DOHH2 (cell line): ENCODE measurements around the gene LRMDA.

Experiments
- CTCF ChIP-seq: fragments of 200-600 bp; sonication (generic); IDR thresholded peaks from one replicate; pipeline ENCODE4 v1.5.1; 2014; ENCODE audit warnings: antibody characterized with exemption, mild to moderate bottlenecking, low read depth, low read length; ENCODE audit not compliant: poor library complexity, severe bottlenecking
- EZH2phosphoT487 ChIP-seq: fragments of 200-600 bp; sonication (generic); IDR thresholded peaks from 2 replicates; pipeline ENCODE4 v1.6.1; 2017; ENCODE audit warnings: borderline replicate concordance, mild to moderate bottlenecking, antibody characterized with exemption, low read length, moderate library complexity, mixed read lengths

- TF ChIP-seq EZH2phosphoT487 = no peak
- no peak for TF ChIP-seq CTCF
Measured at GRCh38 chr10:75944061-75944460, 512.6 kb downstream of the LRMDA start.
